ENCODE measurements around the gene MACROD2.

Gene MACROD2

GRCh38 chr20:15098351-15098750, 1103.0 kb downstream of the MACROD2 start:
- no peak for ATAC-seq
- no peak for TF ChIP-seq POU6F1 (CRISPR knock-in tag; IDR thresholded peaks at IDR 0.05; ENCODE audit: borderline replicate concordance, low read depth)
- TF ChIP-seq PATZ1 (CRISPR knock-in tag; IDR thresholded peaks at IDR 0.05; ENCODE audit: borderline replicate concordance): no peak
- TF ChIP-seq, protein P1, sequence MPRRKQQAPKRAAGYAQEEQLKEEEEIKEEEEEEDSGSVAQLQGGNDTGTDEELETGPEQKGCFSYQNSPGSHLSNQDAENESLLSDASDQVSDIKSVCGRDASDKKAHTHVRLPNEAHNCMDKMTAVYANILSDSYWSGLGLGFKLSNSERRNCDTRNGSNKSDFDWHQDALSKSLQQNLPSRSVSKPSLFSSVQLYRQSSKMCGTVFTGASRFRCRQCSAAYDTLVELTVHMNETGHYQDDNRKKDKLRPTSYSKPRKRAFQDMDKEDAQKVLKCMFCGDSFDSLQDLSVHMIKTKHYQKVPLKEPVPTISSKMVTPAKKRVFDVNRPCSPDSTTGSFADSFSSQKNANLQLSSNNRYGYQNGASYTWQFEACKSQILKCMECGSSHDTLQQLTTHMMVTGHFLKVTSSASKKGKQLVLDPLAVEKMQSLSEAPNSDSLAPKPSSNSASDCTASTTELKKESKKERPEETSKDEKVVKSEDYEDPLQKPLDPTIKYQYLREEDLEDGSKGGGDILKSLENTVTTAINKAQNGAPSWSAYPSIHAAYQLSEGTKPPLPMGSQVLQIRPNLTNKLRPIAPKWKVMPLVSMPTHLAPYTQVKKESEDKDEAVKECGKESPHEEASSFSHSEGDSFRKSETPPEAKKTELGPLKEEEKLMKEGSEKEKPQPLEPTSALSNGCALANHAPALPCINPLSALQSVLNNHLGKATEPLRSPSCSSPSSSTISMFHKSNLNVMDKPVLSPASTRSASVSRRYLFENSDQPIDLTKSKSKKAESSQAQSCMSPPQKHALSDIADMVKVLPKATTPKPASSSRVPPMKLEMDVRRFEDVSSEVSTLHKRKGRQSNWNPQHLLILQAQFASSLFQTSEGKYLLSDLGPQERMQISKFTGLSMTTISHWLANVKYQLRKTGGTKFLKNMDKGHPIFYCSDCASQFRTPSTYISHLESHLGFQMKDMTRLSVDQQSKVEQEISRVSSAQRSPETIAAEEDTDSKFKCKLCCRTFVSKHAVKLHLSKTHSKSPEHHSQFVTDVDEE (CRISPR knock-in tag; IDR thresholded peaks at IDR 0.05): no peak
- no peak for TF ChIP-seq RARB (CRISPR knock-in tag; IDR thresholded peaks at IDR 0.05)
- no peak for TF ChIP-seq CSDC2 (CRISPR knock-in tag; IDR thresholded peaks at IDR 0.05)
- TF ChIP-seq, protein P2, sequence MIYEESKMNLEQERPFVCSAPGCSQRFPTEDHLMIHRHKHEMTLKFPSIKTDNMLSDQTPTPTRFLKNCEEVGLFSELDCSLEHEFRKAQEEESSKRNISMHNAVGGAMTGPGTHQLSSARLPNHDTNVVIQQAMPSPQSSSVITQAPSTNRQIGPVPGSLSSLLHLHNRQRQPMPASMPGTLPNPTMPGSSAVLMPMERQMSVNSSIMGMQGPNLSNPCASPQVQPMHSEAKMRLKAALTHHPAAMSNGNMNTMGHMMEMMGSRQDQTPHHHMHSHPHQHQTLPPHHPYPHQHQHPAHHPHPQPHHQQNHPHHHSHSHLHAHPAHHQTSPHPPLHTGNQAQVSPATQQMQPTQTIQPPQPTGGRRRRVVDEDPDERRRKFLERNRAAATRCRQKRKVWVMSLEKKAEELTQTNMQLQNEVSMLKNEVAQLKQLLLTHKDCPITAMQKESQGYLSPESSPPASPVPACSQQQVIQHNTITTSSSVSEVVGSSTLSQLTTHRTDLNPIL (CRISPR knock-in tag; IDR thresholded peaks at IDR 0.05; ENCODE audit: low read depth): no peak
- no peak for TF ChIP-seq TOX (CRISPR knock-in tag; IDR thresholded peaks at IDR 0.05; ENCODE audit: borderline replicate concordance)
- no peak for TF ChIP-seq ZNF70 (CRISPR knock-in tag; IDR thresholded peaks at IDR 0.05)
- TF ChIP-seq TCF4 (CRISPR knock-in tag; IDR thresholded peaks at IDR 0.05; ENCODE audit: borderline replicate concordance): no peak
- no peak for TF ChIP-seq ZNF8 (CRISPR knock-in tag; IDR thresholded peaks at IDR 0.05)
- TF ChIP-seq SNAI2 (CRISPR knock-in tag; IDR thresholded peaks at IDR 0.05): no peak
- TF ChIP-seq ZFP30 (CRISPR knock-in tag; IDR thresholded peaks at IDR 0.05): no peak

GRCh38 chr20:15099130-15099529, 1103.8 kb downstream of the MACROD2 start:
- TF ChIP-seq, protein P2 (CRISPR knock-in tag; IDR thresholded peaks at IDR 0.05; ENCODE audit: low read depth): no peak
- TF ChIP-seq PPARA (CRISPR knock-in tag; IDR thresholded peaks at IDR 0.05; ENCODE audit: borderline replicate concordance) (no peak), ZNF565 (CRISPR knock-in tag; conservative IDR thresholded peaks at IDR 0.05; ENCODE audit: low read depth) (no peak), ZNF70 (CRISPR knock-in tag; IDR thresholded peaks at IDR 0.05) (no peak), RARB (CRISPR knock-in tag; IDR thresholded peaks at IDR 0.05) (no peak), GLIS3 (CRISPR knock-in tag; IDR thresholded peaks at IDR 0.05) (no peak), OSR1 (CRISPR knock-in tag; IDR thresholded peaks at IDR 0.05) (no peak), ARNTL (CRISPR knock-in tag; IDR thresholded peaks at IDR 0.05; ENCODE audit: borderline replicate concordance, low read depth) (no peak), ESRRG (CRISPR knock-in tag; IDR thresholded peaks at IDR 0.05) (no peak), SNAI2 (CRISPR knock-in tag; IDR thresholded peaks at IDR 0.05) (no peak), TOX (CRISPR knock-in tag; IDR thresholded peaks at IDR 0.05; ENCODE audit: borderline replicate concordance) (no peak), ISL1 (CRISPR knock-in tag; IDR thresholded peaks at IDR 0.05) (no peak), PATZ1 (CRISPR knock-in tag; IDR thresholded peaks at IDR 0.05; ENCODE audit: borderline replicate concordance) (no peak), POU6F1 (CRISPR knock-in tag; IDR thresholded peaks at IDR 0.05; ENCODE audit: borderline replicate concordance, low read depth) (no peak), CSDC2 (CRISPR knock-in tag; IDR thresholded peaks at IDR 0.05) (no peak)
- TF ChIP-seq, protein P3, sequence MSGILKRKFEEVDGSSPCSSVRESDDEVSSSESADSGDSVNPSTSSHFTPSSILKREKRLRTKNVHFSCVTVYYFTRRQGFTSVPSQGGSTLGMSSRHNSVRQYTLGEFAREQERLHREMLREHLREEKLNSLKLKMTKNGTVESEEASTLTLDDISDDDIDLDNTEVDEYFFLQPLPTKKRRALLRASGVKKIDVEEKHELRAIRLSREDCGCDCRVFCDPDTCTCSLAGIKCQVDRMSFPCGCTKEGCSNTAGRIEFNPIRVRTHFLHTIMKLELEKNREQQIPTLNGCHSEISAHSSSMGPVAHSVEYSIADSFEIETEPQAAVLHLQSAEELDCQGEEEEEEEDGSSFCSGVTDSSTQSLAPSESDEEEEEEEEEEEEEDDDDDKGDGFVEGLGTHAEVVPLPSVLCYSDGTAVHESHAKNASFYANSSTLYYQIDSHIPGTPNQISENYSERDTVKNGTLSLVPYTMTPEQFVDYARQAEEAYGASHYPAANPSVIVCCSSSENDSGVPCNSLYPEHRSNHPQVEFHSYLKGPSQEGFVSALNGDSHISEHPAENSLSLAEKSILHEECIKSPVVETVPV (CRISPR knock-in tag; IDR thresholded peaks at IDR 0.05): no peak
- ATAC-seq: no peak
